GM23338 (cell line): Measurements from ENCODE around the gene PXK. TPM values are rescaled to one million over a fixed set of nuclear protein-coding genes. Genes with fewer than 3 reads are reported as not detected.

Source experiments
- ATAC-seq: fragments of 200-7000 bp; cut with Tn5 transposase; 3 replicates; pipeline ENCODE4 v1.9.1; 2020
- DNase-seq: peaks from one replicate; pipeline ENCODE4 v3.0.0-alpha.2; 2015; ENCODE audit warnings: low spot score
- H2AFZ ChIP-seq: fragments of 200-600 bp; sonication (generic); 2 replicates; pipeline ENCODE4 v1.8.0; 2016; ENCODE audit warnings: antibody characterized with exemption, mild to moderate bottlenecking, moderate library complexity
- H3F3A ChIP-seq: fragments of 200-600 bp; sonication (generic); replicated peaks from 2 replicates; pipeline ENCODE4 v1.8.0; 2017; ENCODE audit warnings: antibody characterized with exemption, mixed run types, low read depth
- H3K27ac ChIP-seq: fragments of 200-600 bp; sonication (generic); 2 replicates; pipeline ENCODE4 v1.6.1; 2016; ENCODE audit warnings: low read depth
- H3K27me3 ChIP-seq: fragments of 200-600 bp; sonication (generic); 2 replicates; pipeline ENCODE4 v1.8.0; 2016; ENCODE audit warnings: mild to moderate bottlenecking, mixed run types, moderate library complexity; ENCODE audit not compliant: insufficient read depth
- H3K36me3 ChIP-seq: fragments of 200-600 bp; sonication (generic); 2 replicates; pipeline ENCODE4 v1.8.0; 2016; ENCODE audit warnings: mild to moderate bottlenecking; ENCODE audit not compliant: insufficient read depth
- H3K4me1 ChIP-seq: fragments of 200-600 bp; sonication (generic); 2 replicates; pipeline ENCODE4 v1.8.0; 2016; ENCODE audit warnings: mild to moderate bottlenecking, moderate library complexity; ENCODE audit not compliant: insufficient read depth
- H3K4me2 ChIP-seq: fragments of 200-600 bp; sonication (generic); 2 replicates; pipeline ENCODE4 v1.7.1; 2017; ENCODE audit warnings: mixed run types
- H3K4me3 ChIP-seq: fragments of 200-600 bp; sonication (generic); 2 replicates; pipeline ENCODE4 v1.6.1; 2016; ENCODE audit warnings: mixed run types
- H3K79me2 ChIP-seq: fragments of 200-600 bp; sonication (generic); replicated peaks from 2 replicates; pipeline ENCODE4 v1.8.0; 2017; ENCODE audit warnings: mild to moderate bottlenecking; ENCODE audit not compliant: insufficient read depth
- H3K9me2 ChIP-seq: fragments of 200-600 bp; sonication (generic); 2 replicates; pipeline ENCODE4 v1.8.0; 2017; ENCODE audit not compliant: insufficient read depth
- H4K20me1 ChIP-seq: fragments of 200-600 bp; sonication (generic); replicated peaks from 2 replicates; pipeline ENCODE4 v1.8.0; 2017; ENCODE audit warnings: mild to moderate bottlenecking; ENCODE audit not compliant: insufficient read depth
- H3K27ac Mint-ChIP-seq: 2 replicates; pipeline ENCODE4 v1.8.0; 2020; ENCODE audit warnings: inconsistent platforms, mild to moderate bottlenecking, moderate library complexity, mixed read lengths
- H3K27me3 Mint-ChIP-seq: 3 replicates; pipeline ENCODE4 v1.8.0; 2022; ENCODE audit warnings: low read depth, mild to moderate bottlenecking, moderate library complexity, mixed read lengths, inconsistent platforms; ENCODE audit not compliant: insufficient read depth, poor library complexity
- H3K36me3 Mint-ChIP-seq: 3 replicates; pipeline ENCODE4 v1.8.0; 2021; ENCODE audit warnings: low read depth, mild to moderate bottlenecking, inconsistent platforms, moderate library complexity, mixed read lengths
- H3K4me1 Mint-ChIP-seq: 3 replicates; pipeline ENCODE4 v1.8.0; 2020; ENCODE audit warnings: mild to moderate bottlenecking, inconsistent platforms, mixed read lengths
- H3K4me3 Mint-ChIP-seq: 3 replicates; pipeline ENCODE4 v1.8.0; 2021; ENCODE audit warnings: moderate library complexity, mild to moderate bottlenecking, inconsistent platforms, mixed read lengths
- H3K9me3 Mint-ChIP-seq: 3 replicates; pipeline ENCODE4 v1.8.0; 2020; ENCODE audit warnings: moderate library complexity, mild to moderate bottlenecking, inconsistent platforms, mixed read lengths
- CREB1 ChIP-seq: fragments of 250-450 bp; sonication (Bioruptor Pico); IDR thresholded peaks from 2 replicates; pipeline ENCODE4 v1.5.0; 2020; ENCODE audit warnings: low read depth, mild to moderate bottlenecking, moderate library complexity
- EZH2 ChIP-seq: fragments of 200-600 bp; sonication (generic); IDR thresholded peaks from one replicate; pipeline ENCODE4 v1.8.0; 2017; ENCODE audit warnings: antibody characterized with exemption, mild to moderate bottlenecking, low read depth; ENCODE audit not compliant: unreplicated experiment
- EZH2phosphoT487 ChIP-seq: fragments of 200-600 bp; sonication (generic); IDR thresholded peaks from one replicate; pipeline ENCODE4 v1.8.1; 2018; ENCODE audit warnings: antibody characterized with exemption; ENCODE audit not compliant: unreplicated experiment
- JUNB ChIP-seq: IDR thresholded peaks from one replicate; pipeline ENCODE4 v1.6.1; 2016; ENCODE audit warnings: antibody characterized with exemption; ENCODE audit not compliant: unreplicated experiment
- NANOG ChIP-seq: IDR thresholded peaks from 2 replicates; pipeline ENCODE4 v1.6.1; 2016; ENCODE audit warnings: antibody characterized with exemption, borderline replicate concordance
- POLR2AphosphoS5 ChIP-seq: IDR thresholded peaks from 2 replicates; pipeline ENCODE4 v1.6.1; 2016; ENCODE audit warnings: antibody characterized with exemption, low read depth
- STAT1 ChIP-seq: IDR thresholded peaks from one replicate; pipeline ENCODE4 v1.6.1; 2016; ENCODE audit warnings: antibody characterized with exemption; ENCODE audit not compliant: unreplicated experiment
- ZNF114 ChIP-seq: fragments of 250-450 bp; sonication (Bioruptor Pico); IDR thresholded peaks from 2 replicates; pipeline ENCODE4 v1.5.0; 2020; ENCODE audit warnings: mild to moderate bottlenecking, moderate library complexity
- ZNF331 ChIP-seq: fragments of 250-450 bp; sonication (Bioruptor Pico); IDR thresholded peaks from 2 replicates; pipeline ENCODE4 v1.5.0; 2020; ENCODE audit warnings: low read depth, mild to moderate bottlenecking, moderate library complexity
- polyA plus RNA-seq: library from polyadenylated mRNA; unstranded; fragments of >200 nt; fragmentation: Nextera tagmentation; extraction: Ambion mirVana; gene quantifications from 2 replicates; pipeline ENCODE4 v1.2.1, GENCODE V29; 2016
- total RNA-seq: library from RNA; depleted of rRNA; stranded (reverse); fragments of >200 nt; shearing (Covaris generic); gene quantifications from 2 replicates; pipeline ENCODE4 v1.2.3, GENCODE V29; 2014
- TF ChIP-seq, protein P1 (sequence below), 2 experiments: fragments of 200-600 bp in 1 of 2; sonication (generic) in 1 of 2; conservative IDR thresholded peaks; 2 replicates each; pipeline versions ENCODE4 v1.5.1 to v1.6.1; 2016 to 2017; ENCODE audit warnings: antibody characterized with exemption in 2 of 2, low read depth in 2 of 2, mild to moderate bottlenecking in 2 of 2, moderate library complexity in 1 of 2
- TF ChIP-seq, protein P2 (sequence below): IDR thresholded peaks from 2 replicates; pipeline ENCODE4 v1.6.1; 2016; ENCODE audit warnings: antibody characterized with exemption
- TF ChIP-seq, protein P3 (sequence below): fragments of 250-450 bp; sonication (Bioruptor Pico); IDR thresholded peaks from 2 replicates; pipeline ENCODE4 v1.5.0; 2020; ENCODE audit warnings: mild to moderate bottlenecking, moderate library complexity
- TF ChIP-seq, protein P4 (sequence below): IDR thresholded peaks from one replicate; pipeline ENCODE4 v1.6.1; 2018; ENCODE audit warnings: antibody characterized with exemption; ENCODE audit not compliant: unreplicated experiment

Gene PXK
- total and polyA plus RNA-seq, 2 experiments from 2014 or later = 6.4 to 6.5 TPM

DNA sequence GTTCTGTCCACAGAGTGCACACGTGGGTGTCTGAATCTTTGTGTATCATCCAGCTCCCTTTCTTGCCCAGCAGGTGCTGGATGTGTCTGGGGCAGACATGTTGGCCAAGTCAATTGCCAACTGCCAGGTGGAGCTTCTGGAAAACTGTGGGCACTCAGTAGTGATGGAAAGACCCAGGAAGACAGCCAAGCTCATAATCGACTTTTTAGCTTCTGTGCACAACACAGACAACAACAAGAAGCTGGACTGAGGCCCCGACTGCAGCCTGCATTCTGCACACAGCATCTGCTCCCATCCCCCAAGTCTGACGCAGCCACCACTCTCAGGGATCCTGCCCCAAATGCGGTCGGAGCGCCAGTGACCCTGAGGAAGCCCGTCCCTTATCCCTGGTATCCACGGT is 39.2 kb upstream of the PXK start:
- peaks cover 20% of the 10 kb centered on the region for H3K9me3 Mint-ChIP-seq
- no peak overlapping the region for H3K4me2 ChIP-seq
- no peaks in the 10 kb centered on the region for H4K20me1 ChIP-seq
- no peak overlapping the region for H2AFZ ChIP-seq
- no peak overlapping the region for H3K4me3 Mint-ChIP-seq
- no peak for ATAC-seq
- no peaks in the 10 kb centered on the region for H3K79me2 ChIP-seq
- H3K4me3 ChIP-seq = no peak overlapping the region
- H3K27ac Mint-ChIP-seq = no peak overlapping the region
- H3K4me1 Mint-ChIP-seq = peaks cover 4% of the 10 kb centered on the region; the same call in 1 of the 3 replicates
- DNase-seq = no peak
- H3K9me2 ChIP-seq = no peaks in the 10 kb centered on the region
- H3K4me1 ChIP-seq = no peaks in the 10 kb centered on the region
- H3F3A ChIP-seq = no peaks in the 10 kb centered on the region
- H3K36me3 Mint-ChIP-seq = peaks cover 16% of the 10 kb centered on the region
- H3K27me3 ChIP-seq = no peaks in the 10 kb centered on the region
- H3K36me3 ChIP-seq = no peaks in the 10 kb centered on the region
- no peak overlapping the region for H3K27ac ChIP-seq
- no peak for TF ChIP-seq POLR2AphosphoS5
- TF ChIP-seq, protein P1, sequence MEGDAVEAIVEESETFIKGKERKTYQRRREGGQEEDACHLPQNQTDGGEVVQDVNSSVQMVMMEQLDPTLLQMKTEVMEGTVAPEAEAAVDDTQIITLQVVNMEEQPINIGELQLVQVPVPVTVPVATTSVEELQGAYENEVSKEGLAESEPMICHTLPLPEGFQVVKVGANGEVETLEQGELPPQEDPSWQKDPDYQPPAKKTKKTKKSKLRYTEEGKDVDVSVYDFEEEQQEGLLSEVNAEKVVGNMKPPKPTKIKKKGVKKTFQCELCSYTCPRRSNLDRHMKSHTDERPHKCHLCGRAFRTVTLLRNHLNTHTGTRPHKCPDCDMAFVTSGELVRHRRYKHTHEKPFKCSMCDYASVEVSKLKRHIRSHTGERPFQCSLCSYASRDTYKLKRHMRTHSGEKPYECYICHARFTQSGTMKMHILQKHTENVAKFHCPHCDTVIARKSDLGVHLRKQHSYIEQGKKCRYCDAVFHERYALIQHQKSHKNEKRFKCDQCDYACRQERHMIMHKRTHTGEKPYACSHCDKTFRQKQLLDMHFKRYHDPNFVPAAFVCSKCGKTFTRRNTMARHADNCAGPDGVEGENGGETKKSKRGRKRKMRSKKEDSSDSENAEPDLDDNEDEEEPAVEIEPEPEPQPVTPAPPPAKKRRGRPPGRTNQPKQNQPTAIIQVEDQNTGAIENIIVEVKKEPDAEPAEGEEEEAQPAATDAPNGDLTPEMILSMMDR (conservative IDR thresholded peaks at IDR 0.05; ENCODE audit: low read depth in 2 of 2) = no peak
- no peak for TF ChIP-seq ZNF114
- TF ChIP-seq, protein P2, sequence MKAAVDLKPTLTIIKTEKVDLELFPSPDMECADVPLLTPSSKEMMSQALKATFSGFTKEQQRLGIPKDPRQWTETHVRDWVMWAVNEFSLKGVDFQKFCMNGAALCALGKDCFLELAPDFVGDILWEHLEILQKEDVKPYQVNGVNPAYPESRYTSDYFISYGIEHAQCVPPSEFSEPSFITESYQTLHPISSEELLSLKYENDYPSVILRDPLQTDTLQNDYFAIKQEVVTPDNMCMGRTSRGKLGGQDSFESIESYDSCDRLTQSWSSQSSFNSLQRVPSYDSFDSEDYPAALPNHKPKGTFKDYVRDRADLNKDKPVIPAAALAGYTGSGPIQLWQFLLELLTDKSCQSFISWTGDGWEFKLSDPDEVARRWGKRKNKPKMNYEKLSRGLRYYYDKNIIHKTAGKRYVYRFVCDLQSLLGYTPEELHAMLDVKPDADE = no peak
- no peak for TF ChIP-seq CREB1
- TF ChIP-seq EZH2 = no peak
- no peak for TF ChIP-seq STAT1
- TF ChIP-seq NANOG = no peak
- no peak for TF ChIP-seq ZNF331 (CRISPR knock-in tag)
- TF ChIP-seq, protein P3, sequence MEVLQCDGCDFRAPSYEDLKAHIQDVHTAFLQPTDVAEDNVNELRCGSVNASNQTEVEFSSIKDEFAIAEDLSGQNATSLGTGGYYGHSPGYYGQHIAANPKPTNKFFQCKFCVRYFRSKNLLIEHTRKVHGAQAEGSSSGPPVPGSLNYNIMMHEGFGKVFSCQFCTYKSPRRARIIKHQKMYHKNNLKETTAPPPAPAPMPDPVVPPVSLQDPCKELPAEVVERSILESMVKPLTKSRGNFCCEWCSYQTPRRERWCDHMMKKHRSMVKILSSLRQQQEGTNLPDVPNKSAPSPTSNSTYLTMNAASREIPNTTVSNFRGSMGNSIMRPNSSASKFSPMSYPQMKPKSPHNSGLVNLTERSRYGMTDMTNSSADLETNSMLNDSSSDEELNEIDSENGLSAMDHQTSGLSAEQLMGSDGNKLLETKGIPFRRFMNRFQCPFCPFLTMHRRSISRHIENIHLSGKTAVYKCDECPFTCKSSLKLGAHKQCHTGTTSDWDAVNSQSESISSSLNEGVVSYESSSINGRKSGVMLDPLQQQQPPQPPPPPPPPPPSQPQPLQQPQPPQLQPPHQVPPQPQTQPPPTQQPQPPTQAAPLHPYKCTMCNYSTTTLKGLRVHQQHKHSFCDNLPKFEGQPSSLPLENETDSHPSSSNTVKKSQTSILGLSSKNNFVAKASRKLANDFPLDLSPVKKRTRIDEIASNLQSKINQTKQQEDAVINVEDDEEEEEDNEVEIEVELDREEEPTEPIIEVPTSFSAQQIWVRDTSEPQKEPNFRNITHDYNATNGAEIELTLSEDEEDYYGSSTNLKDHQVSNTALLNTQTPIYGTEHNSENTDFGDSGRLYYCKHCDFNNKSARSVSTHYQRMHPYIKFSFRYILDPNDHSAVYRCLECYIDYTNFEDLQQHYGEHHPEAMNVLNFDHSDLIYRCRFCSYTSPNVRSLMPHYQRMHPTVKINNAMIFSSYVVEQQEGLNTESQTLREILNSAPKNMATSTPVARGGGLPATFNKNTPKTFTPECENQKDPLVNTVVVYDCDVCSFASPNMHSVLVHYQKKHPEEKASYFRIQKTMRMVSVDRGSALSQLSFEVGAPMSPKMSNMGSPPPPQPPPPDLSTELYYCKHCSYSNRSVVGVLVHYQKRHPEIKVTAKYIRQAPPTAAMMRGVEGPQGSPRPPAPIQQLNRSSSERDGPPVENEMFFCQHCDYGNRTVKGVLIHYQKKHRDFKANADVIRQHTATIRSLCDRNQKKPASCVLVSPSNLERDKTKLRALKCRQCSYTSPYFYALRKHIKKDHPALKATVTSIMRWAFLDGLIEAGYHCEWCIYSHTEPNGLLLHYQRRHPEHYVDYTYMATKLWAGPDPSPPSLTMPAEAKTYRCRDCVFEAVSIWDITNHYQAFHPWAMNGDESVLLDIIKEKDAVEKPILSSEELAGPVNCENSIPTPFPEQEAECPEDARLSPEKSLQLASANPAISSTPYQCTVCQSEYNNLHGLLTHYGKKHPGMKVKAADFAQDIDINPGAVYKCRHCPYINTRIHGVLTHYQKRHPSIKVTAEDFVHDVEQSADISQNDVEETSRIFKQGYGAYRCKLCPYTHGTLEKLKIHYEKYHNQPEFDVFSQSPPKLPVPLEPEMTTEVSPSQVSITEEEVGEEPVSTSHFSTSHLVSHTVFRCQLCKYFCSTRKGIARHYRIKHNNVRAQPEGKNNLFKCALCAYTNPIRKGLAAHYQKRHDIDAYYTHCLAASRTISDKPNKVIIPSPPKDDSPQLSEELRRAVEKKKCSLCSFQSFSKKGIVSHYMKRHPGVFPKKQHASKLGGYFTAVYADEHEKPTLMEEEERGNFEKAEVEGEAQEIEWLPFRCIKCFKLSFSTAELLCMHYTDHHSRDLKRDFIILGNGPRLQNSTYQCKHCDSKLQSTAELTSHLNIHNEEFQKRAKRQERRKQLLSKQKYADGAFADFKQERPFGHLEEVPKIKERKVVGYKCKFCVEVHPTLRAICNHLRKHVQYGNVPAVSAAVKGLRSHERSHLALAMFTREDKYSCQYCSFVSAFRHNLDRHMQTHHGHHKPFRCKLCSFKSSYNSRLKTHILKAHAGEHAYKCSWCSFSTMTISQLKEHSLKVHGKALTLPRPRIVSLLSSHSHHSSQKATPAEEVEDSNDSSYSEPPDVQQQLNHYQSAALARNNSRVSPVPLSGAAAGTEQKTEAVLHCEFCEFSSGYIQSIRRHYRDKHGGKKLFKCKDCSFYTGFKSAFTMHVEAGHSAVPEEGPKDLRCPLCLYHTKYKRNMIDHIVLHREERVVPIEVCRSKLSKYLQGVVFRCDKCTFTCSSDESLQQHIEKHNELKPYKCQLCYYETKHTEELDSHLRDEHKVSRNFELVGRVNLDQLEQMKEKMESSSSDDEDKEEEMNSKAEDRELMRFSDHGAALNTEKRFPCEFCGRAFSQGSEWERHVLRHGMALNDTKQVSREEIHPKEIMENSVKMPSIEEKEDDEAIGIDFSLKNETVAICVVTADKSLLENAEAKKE (CRISPR knock-in tag) = no peak
- TF ChIP-seq JUNB = no peak
- TF ChIP-seq, protein P4, sequence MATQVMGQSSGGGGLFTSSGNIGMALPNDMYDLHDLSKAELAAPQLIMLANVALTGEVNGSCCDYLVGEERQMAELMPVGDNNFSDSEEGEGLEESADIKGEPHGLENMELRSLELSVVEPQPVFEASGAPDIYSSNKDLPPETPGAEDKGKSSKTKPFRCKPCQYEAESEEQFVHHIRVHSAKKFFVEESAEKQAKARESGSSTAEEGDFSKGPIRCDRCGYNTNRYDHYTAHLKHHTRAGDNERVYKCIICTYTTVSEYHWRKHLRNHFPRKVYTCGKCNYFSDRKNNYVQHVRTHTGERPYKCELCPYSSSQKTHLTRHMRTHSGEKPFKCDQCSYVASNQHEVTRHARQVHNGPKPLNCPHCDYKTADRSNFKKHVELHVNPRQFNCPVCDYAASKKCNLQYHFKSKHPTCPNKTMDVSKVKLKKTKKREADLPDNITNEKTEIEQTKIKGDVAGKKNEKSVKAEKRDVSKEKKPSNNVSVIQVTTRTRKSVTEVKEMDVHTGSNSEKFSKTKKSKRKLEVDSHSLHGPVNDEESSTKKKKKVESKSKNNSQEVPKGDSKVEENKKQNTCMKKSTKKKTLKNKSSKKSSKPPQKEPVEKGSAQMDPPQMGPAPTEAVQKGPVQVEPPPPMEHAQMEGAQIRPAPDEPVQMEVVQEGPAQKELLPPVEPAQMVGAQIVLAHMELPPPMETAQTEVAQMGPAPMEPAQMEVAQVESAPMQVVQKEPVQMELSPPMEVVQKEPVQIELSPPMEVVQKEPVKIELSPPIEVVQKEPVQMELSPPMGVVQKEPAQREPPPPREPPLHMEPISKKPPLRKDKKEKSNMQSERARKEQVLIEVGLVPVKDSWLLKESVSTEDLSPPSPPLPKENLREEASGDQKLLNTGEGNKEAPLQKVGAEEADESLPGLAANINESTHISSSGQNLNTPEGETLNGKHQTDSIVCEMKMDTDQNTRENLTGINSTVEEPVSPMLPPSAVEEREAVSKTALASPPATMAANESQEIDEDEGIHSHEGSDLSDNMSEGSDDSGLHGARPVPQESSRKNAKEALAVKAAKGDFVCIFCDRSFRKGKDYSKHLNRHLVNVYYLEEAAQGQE = no peak
- TF ChIP-seq EZH2phosphoT487 = no peak
- H3K27me3 Mint-ChIP-seq = peaks cover 2% of the 10 kb centered on the region
